HL-60 (cell line): ENCODE data around the gene MANBA.

Experiments used
- DNase-seq, 2 experiments: peaks; one replicate each; pipeline ENCODE4 v3.0.0-alpha.2; 2010 to 2020; ENCODE audit warnings: low read depth in 1 of 2, low spot score in 1 of 2
- H3K27ac ChIP-seq: fragments of 250-450 bp; sonication (Bioruptor Pico); replicated peaks from 2 replicates; pipeline ENCODE4 v1.5.1; 2020; ENCODE audit warnings: mild to moderate bottlenecking, moderate library complexity
- H3K27me3 ChIP-seq: fragments of 250-450 bp; sonication (Bioruptor Pico); 2 replicates; pipeline ENCODE4 v1.5.1; 2021; ENCODE audit warnings: mild to moderate bottlenecking, moderate library complexity; ENCODE audit not compliant: insufficient read depth, poor library complexity, severe bottlenecking
- H3K4me3 ChIP-seq: replicated peaks from 2 replicates; pipeline ENCODE4 v1.5.1; 2011; ENCODE audit warnings: mild to moderate bottlenecking, control low read depth, low read length; ENCODE audit not compliant: insufficient read depth
- CTCF ChIP-seq: IDR thresholded peaks from one replicate; pipeline ENCODE4 v1.5.1; 2011; ENCODE audit warnings: low read length, control low read depth, inconsistent platforms; ENCODE audit not compliant: insufficient read depth
- GABPA ChIP-seq: IDR thresholded peaks from 2 replicates; pipeline ENCODE4 v1.6.1; 2012; ENCODE audit warnings: low read depth
- POLR2AphosphoS5 ChIP-seq: IDR thresholded peaks from 2 replicates; pipeline ENCODE4 v1.6.1; 2012; ENCODE audit warnings: low read depth
- REST ChIP-seq: IDR thresholded peaks from 2 replicates; pipeline ENCODE4 v1.6.1; 2012; ENCODE audit warnings: low read depth; ENCODE audit not compliant: insufficient replicate concordance
- SPI1 ChIP-seq: IDR thresholded peaks from 2 replicates; pipeline ENCODE4 v1.6.1; 2012; ENCODE audit warnings: low read depth, mild to moderate bottlenecking, borderline replicate concordance
- long read RNA-seq: library from polyadenylated mRNA; unstranded; transcript quantifications from one replicate; pipeline ENCODE4 v2.0.0, GENCODE V29; 2020

MANBA gene
- long read RNA-seq, transcript MANBA-201 (17 exons, 3,361 nt), result major isoform, 327 of 461 reads
- long read RNA-seq, partial matches to known transcripts, result 16 of 461 reads
- long read RNA-seq, other reads (novel, unspliced or antisense), result 115 of 461 reads

GRCh38 chr4:102760645-102761295 lies at the start of gene MANBA:
MANBA (minus strand) TSS chr4:102760968; CDS start chr4:102760894, 74 bp downstream.
- peak; percentile 53 to 86 for DNase-seq
- peak within 1 kb of the TSS; percentile 99 for H3K27ac ChIP-seq
- no peak for TF ChIP-seq CTCF
- TF ChIP-seq POLR2AphosphoS5, result peak; percentile 80
- peak; percentile 60 for TF ChIP-seq REST

GRCh38 chr4:102809691-102810090 lies 48.9 kb upstream of the MANBA start:
- no peak for DNase-seq
- TF ChIP-seq POLR2AphosphoS5, result no peak
- TF ChIP-seq CTCF, result no peak
- no peak for TF ChIP-seq GABPA
- TF ChIP-seq REST, result no peak
- TF ChIP-seq SPI1, result no peak
- Histone ChIP-seq H3K27me3 (no peaks in the 10 kb centered on the region), H3K4me3 (no peak overlapping the region), H3K27ac (no peak overlapping the region)

More at GRCh38 chr4:102760645-102761295, at the start of gene MANBA:
- H3K4me3 ChIP-seq, result peak within 1 kb of the TSS; percentile 87
- no peaks in the 10 kb centered on the region for H3K27me3 ChIP-seq

- H3K27ac ChIP-seq, result no peak overlapping the region
- TF ChIP-seq GABPA (no peak), REST (no peak), POLR2AphosphoS5 (no peak), CTCF (no peak), SPI1 (no peak)
- H3K27me3 ChIP-seq, result no peaks in the 10 kb centered on the region
- no peak overlapping the region for H3K4me3 ChIP-seq
- DNase-seq, result no peak
These were observed 48.4 kb upstream of the MANBA start for GRCh38 chr4:102809190-102809589.
